Brain microvascular endothelial cell (primary cell): ENCODE data around the gene RAB33A.

Experiments used
- DNase-seq: peaks from one replicate; pipeline ENCODE4 v3.0.0-alpha.2; 2020
- H3K27ac ChIP-seq: fragments of 250-450 bp; sonication (Bioruptor Pico); 2 replicates; pipeline ENCODE4 v1.5.1; 2020; ENCODE audit warnings: mild to moderate bottlenecking, moderate library complexity
- H3K27me3 ChIP-seq: fragments of 250-450 bp; sonication (Bioruptor Pico); replicated peaks from 2 replicates; pipeline ENCODE4 v1.5.1; 2020; ENCODE audit warnings: mild to moderate bottlenecking
- H3K36me3 ChIP-seq: fragments of 250-450 bp; sonication (Bioruptor Pico); replicated peaks from 2 replicates; pipeline ENCODE4 v1.5.1; 2020; ENCODE audit warnings: mild to moderate bottlenecking
- H3K4me3 ChIP-seq: 2 replicates; pipeline ENCODE4 v1.5.1; 2011; ENCODE audit warnings: low read depth, mild to moderate bottlenecking, control low read depth, low read length, moderate library complexity
- CTCF ChIP-seq: IDR thresholded peaks from 2 replicates; pipeline ENCODE4 v1.5.1; 2011; ENCODE audit warnings: low read depth, mild to moderate bottlenecking, moderate library complexity, low read length, control low read depth, inconsistent platforms; ENCODE audit errors: missing control alignments
- in situ Hi-C: cut with HindIII; loops from 2 replicates; pipeline ENCODE4 v1.10.0; 2017; ENCODE audit warnings: low sequenced_read_pairs, low pct_ligation_motif_present

Gene RAB33A

GRCh38 chrX:130184168-130184567 is 12.4 kb downstream of the RAB33A start:
- Histone ChIP-seq H3K27ac (no peak overlapping the region), H3K4me3 (no peak overlapping the region), H3K36me3 (no peaks in the 10 kb centered on the region), H3K27me3 (no peaks in the 10 kb centered on the region)
- TF ChIP-seq CTCF = no peak
- in situ Hi-C loops = no loop called here
- no peak for DNase-seq

DNA sequence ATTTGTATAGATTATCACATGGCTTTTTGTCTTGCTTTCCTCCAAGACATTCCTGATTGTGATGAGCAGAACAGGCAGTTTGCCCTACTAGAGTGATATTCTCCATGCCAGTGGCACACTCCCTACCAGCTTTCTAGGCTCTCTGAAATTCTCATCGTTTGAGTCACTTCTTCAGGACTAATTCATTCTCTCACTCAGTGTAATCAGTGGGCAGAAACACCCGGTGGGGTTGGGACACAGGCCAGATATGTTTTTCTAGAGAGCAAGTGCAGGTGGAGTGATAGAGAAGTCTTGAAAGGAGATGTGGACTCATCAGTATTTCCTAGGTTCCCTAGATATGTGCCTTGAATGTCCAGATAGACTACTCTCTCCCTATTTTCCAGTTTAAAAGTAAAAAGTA is 13.1 kb downstream of the RAB33A start:
- no peaks in the 10 kb centered on the region for H3K27me3 ChIP-seq
- in situ Hi-C loops = no loop called here

DNA sequence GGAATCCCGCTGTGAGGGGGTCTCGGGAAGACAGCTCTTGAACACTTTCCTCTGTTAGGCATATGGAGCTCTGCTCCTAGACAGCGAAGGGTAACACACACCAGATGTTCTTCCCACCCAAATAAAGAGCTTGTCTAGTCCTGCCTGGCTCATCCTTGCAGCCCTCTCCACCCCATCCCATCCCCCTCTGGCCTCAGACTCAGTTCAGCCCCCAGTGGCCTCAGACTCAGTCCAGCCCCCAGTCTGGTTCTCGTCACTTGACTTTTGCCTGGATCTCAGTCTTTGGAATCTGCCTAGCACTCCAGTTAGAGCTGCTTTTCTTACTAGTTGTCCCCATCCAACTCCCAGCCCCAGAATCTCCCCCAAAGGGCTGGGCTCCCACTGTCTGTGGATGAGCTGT is 14.9 kb downstream of the RAB33A start:
- TF ChIP-seq CTCF = no peak
- in situ Hi-C loops = no loop called here
- H3K4me3 ChIP-seq = no peak overlapping the region
- H3K27me3 ChIP-seq = no peaks in the 10 kb centered on the region
- no peak for DNase-seq
- H3K36me3 ChIP-seq = no peaks in the 10 kb centered on the region
- no peak overlapping the region for H3K27ac ChIP-seq

More for the DNA sequence above, 13.1 kb downstream of the RAB33A start:
- DNase-seq = no peak
- Histone ChIP-seq H3K4me3 (no peak overlapping the region), H3K36me3 (no peaks in the 10 kb centered on the region), H3K27ac (no peak overlapping the region)
- TF ChIP-seq CTCF = no peak

DNA sequence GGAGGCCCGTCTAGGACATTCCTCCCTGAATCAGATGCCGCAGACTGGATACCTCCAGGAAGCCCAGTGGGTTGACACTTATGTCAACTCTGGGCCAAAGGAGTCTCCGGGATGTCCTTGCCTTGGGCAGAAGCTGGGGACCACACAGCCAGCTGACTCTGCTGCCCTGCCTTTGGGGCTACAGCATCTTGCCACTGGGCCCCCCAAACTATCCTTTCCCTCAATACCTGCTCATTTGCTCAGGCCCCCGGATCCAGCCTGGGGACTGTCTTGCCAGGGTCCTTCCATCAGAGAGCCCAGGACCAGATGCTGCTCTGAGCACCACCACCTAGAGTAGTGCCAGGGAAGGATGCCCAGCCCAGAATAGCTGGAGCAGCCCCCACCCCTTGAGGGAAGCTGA is 19.0 kb downstream of the RAB33A start:
- no peak overlapping the region for H3K27ac ChIP-seq
- H3K36me3 ChIP-seq = no peaks in the 10 kb centered on the region
- TF ChIP-seq CTCF = no peak
- H3K27me3 ChIP-seq = no peaks in the 10 kb centered on the region
- H3K4me3 ChIP-seq = no peak overlapping the region
- DNase-seq = no peak
- in situ Hi-C loops = no loop called here

- TF ChIP-seq CTCF = no peak
- Histone ChIP-seq H3K27ac (no peak overlapping the region), H3K36me3 (no peaks in the 10 kb centered on the region), H3K4me3 (no peak overlapping the region), H3K27me3 (no peaks in the 10 kb centered on the region)
- in situ Hi-C loops = no loop called here
- DNase-seq = no peak
These were observed 24.7 kb downstream of the RAB33A start for GRCh38 chrX:130196466-130196865.

- Histone ChIP-seq H3K27me3 (no peaks in the 10 kb centered on the region), H3K36me3 (no peaks in the 10 kb centered on the region), H3K4me3 (no peak overlapping the region), H3K27ac (no peak overlapping the region)
- no peak for TF ChIP-seq CTCF
- in situ Hi-C loops = no loop called here
- no peak for DNase-seq
These were observed 25.7 kb downstream of the RAB33A start for GRCh38 chrX:130197464-130197863.
